Fibroblast of pulmonary artery (primary cell): ENCODE measurements around the gene PLPP2.

Experiments used
- DNase-seq: peaks from one replicate; pipeline ENCODE4 v3.0.0-alpha.2; 2010; ENCODE audit warnings: low read depth
- H3K4me3 ChIP-seq: replicated peaks from 2 replicates; pipeline ENCODE4 v1.5.1; 2011; ENCODE audit warnings: low read depth, mild to moderate bottlenecking, control low read depth, low read length, moderate library complexity
- CTCF ChIP-seq: IDR thresholded peaks from 2 replicates; pipeline ENCODE4 v1.5.1; 2011; ENCODE audit warnings: mild to moderate bottlenecking, control low read depth, low read length, inconsistent platforms; ENCODE audit errors: missing control alignments

The PLPP2 gene

DNA sequence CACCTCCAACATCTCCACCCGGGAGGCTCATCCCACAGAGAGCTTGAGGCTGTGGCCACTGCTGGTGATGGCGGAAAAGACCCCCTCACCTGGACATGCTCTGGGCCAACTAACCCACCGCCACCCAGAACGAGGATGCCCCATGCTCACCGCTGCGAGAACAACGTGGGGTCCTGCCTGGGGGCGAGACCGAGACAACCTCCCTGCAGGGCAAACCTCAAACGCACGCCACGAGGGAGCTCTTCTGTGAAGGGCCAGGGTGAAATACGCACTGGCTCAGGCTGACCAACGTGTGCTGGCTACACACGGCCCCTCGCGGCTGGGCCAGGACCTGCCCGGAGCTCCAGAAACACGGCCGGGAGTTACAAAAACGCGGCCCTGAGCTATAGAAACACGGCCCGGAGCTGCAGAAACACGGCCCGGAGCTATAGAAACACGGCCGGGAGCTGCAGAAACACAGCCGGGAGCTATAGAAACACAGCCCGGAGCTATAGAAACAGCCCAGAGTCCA is 19.0 kb upstream of the PLPP2 start:
- no peak for DNase-seq
- no peak overlapping the region for H3K4me3 ChIP-seq
- no peak for TF ChIP-seq CTCF

GRCh38 chr19:309206-309565 is 18.0 kb upstream of the PLPP2 start:
- no peak for TF ChIP-seq CTCF
- no peak overlapping the region for H3K4me3 ChIP-seq
- DNase-seq, result no peak

DNA sequence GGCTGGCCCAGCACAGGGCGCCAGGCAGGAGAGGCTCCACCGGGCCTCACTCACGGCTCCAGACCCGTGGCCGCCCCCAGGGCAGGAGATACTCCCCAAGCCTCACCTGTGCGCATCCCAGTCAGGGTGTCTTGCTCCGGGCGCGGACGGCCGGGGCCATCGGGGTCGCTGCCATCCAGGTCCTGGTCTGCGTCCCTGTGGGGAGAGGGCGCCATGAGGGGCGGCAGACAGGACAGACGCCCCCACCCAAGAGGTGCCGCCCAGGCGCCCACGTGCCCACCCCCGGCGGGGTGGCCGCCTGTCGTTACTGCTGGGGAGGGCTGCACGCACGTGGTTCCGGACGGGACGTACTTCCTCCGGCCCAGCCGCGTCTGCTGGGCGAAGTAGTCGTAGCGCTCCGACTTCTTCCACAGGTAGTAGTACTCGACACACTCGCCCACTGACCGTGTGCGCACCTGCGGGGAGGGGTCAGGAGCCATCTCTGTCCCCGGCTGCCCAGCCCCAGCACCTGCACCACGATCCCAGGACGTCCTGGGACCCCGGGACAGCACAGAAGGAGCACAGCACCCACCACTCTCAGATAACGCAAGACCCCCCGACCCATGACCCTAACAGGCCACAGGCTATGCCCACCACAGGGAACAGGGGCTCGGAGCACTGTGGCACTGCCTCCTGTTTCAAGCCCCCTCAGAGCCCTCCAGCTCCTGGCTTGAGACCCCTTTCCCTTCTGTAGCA is 17.4 kb upstream of the PLPP2 start:
- DNase-seq, result no peak
- no peak for TF ChIP-seq CTCF
- no peak overlapping the region for H3K4me3 ChIP-seq

GRCh38 chr19:307793-308420 is 16.7 kb upstream of the PLPP2 start:
- TF ChIP-seq CTCF, result no peak
- H3K4me3 ChIP-seq, result no peak overlapping the region
- DNase-seq, result no peak

- H3K4me3 ChIP-seq, result no peak overlapping the region
- DNase-seq, result no peak
- TF ChIP-seq CTCF, result no peak
Measured at GRCh38 chr19:307111-307531, 15.9 kb upstream of the PLPP2 start.

DNA sequence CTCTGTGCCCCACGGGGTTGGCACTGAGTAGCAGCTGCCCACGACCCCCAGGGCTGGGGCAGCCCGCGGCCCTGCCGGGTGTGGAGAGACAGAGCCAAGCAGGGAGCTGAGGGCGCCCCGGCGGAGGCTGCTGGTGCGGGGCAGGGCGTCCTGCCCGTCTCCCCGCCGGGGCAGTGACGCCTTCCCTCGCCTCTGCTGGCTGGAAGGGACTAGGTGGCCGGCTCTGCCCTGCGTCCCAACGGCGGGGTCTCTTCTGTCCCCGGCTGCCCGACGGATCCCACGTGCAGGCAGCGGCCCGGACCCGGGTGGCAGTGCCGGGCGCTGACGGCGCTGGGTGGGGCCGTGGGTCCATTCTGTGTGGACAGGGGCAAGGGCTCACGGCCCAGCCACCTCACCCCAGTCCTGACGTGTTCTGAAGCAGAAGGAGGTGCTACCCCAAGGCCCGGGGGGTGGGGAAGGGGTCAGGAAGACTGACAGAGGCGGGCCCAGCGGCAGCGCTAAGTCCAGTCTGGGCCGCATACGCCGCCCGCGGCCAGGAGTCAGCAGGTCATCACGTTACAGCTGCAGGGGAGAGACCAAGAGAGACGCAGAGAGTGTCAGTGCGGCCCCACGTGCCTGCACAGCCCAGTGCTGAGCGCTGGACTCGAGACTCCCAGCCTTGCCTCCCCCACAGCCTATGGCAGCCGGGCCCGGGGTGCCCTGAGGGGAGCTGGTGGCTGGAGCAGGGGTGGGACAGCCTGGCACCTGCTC is 15.1 kb upstream of the PLPP2 start:
- DNase-seq, result no peak
- H3K4me3 ChIP-seq, result no peak overlapping the region
- no peak for TF ChIP-seq CTCF
